RPMI8226 (cell line): Measurements from ENCODE around the gene DVL1.
"Not testable (repeated sequence)": the region's sequence is repeated elsewhere in the genome, so short reads cannot be mapped to it uniquely, and the experiment has no call there.

Source experiments
- DNase-seq: peaks from one replicate; pipeline ENCODE4 v3.0.0-alpha.2; 2015

The DVL1 gene

DNA sequence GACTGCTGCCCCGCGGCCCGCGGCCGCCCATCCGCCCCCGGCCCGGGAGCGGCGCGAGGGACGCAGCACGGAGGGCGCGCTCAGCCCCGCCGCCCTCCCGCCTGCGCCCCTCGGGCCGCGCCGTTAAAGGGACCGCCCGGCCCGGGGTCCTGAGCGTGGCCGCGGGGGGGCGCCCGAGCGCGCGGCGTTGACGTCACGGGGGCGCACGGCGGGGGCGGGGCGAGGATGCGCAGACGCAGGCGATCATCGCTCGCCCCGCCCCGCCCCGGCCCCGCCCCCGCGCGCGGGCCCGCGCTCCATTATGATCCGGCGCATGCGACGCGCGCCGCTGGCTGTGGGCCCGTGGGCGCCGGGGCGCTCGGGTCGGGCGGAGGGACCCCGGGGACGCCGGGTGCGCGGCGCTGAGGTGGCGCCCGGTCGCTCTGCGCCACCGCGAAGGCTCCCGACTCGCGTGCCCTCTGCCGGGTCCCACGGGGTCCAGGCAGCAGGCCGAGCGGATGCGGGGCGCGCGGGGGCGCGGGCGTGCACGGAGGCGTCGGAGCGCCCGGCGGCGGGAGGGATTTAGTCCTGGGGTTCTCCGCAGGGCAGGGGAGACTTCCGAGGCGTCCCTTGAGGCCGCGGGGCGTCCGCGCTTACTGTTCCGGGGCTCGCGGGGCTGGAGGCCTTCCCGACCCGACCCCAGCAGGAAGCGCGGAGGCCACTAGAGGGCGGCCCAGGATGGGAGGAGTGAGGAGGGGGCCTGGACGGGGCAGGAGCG is at the start of gene DVL1:
Gene DVL1 (minus strand): TSS at position 163 of the 757 bp plus-strand sequence. CDS start 353 bp downstream, outside the sequence.
- DNase-seq = peak; percentile 82

GRCh38 chr1:1398677-1399186 is 49.5 kb upstream of the DVL1 start:
- no peak for DNase-seq

GRCh38 chr1:1397839-1398523 is 48.8 kb upstream of the DVL1 start:
- peak; percentile 42 for DNase-seq

GRCh38 chr1:1395166-1395565 is 45.9 kb upstream of the DVL1 start:
- no peak for DNase-seq

DNA sequence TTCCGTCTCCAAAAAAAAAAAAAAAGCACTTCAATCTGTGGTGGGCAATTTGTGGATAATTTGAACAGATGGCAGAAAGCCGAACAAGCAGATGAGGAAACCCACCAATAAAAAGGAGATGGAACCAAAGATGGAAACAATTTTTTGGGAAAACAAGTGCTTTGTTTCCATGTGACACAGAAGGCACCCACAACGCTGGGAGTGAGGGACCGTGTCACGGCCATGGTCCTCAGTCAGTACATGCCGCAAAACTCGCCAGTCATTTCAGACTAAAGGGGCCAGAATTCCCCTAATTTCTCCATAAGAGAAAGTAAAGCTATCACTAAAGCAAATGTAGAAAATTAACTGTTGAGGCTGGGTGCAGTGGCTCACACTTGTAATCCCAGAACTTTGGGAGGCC is 44.9 kb upstream of the DVL1 start:
- DNase-seq = no peak

DNA sequence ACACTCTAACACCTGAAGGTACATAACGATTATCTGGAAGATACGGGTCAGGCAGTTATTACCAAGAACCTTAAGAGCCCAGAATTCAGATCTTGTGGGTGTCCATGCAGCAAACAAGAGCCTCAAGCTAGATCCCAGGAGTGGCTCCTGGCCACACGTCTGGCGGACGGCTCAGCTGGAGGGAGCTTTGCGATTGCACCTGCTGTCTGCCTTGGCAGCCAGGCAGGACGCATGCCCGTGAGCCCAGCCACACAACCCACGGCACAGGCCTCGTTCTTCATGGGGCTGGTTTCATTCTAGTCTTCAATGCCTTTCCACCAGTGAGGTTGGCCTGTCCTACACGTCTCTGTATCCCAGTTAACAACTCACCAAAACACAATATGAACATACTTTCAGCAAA is 44.2 kb upstream of the DVL1 start:
- no peak for DNase-seq

DNA sequence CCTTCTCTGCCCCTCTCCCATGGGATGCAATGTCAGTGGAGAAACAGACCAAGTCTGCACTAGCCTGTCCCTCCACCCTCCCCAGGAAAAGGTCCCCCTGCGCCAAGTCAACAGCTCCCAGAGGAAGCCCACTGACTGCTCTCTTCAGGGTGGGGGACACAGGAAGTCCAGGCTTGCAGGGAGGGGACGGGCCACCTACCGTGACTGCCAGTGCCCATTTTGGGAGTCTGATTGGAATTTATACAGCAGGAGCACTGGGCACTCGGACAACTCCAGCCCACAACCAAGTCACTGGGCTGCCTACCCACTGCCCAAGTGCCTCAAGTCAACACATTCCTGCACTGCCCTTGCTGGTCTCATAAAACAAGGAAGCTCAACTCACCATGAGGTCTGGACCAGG is 43.8 kb upstream of the DVL1 start:
- DNase-seq = no peak

- DNase-seq = no peak
These were observed 42.0 kb upstream of the DVL1 start for GRCh38 chr1:1391225-1391624.

- DNase-seq = no peak
These were observed 41.5 kb upstream of the DVL1 start for GRCh38 chr1:1390675-1391074.

- DNase-seq = no peak
These were observed 38.9 kb upstream of the DVL1 start for GRCh38 chr1:1388078-1388472.

DNA sequence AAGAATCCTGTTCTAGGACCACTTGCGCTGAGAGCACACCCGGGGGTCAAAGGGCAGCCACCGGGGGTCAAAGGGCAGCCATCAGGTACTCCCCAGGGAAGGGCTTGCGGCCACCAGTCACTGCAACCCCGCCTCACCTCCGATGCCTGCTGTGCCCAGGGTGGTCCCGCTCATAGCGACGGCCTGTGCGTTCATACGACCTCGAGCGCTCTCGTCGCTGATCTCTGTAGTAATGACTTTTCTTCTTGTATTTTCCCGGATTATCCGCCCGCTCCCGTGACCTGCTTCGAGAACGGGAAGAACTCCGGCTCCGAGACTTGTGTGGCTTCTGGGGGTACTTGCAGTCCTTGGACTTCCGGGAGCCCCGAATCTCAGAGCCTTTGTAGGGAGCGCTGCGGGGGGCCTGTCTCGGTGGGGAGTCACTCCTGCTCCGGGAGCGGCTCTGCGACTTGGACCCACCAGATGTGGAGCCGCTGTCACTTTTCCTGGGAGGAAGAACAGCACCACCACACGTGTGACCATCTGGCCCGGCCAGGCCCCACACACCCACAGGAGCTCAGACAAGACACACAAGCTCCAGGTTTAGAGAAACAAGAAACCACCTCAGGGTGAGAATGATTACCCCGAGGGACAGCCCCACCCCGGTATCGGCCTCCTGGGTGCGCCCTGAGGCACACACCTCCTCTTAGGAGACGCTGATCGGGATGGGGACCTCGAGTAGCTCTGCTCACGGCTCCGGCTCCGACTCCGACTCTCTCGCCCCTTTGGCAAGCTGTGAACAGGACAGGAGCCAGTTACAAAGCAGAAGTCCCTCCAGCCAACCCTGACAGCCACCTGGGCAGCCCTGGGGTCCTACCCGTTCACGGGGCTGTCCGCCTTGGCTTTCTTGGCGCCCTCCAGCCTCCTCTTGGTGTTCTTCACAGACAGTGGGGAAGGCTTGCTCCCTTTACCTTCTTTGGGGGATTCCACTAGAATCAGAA is 38.2 kb upstream of the DVL1 start:
- DNase-seq = no peak

GRCh38 chr1:1385931-1386330 is 36.7 kb upstream of the DVL1 start:
- DNase-seq = no peak

GRCh38 chr1:1385339-1385738 is 36.1 kb upstream of the DVL1 start:
- DNase-seq = not testable (repeated sequence)

DNA sequence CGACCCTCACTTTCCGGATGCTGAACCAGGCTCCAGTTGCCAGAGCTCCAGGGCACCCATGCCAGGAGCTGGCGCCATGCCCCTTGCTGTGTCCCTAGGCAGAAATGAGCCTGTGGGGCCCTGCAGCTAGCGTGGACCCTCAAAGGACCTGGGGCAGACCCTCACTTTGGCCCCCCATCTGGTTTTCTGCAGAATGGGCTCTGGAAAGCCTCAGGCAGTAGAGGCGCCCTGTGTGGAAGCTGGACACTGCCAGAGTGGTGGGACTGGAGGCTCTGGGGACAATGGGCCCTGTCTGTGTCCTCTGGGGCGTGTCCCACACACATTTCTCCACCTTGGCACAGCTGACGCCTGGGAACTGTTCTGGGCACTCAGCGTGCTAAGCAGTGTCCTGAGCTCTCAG is 32.1 kb upstream of the DVL1 start:
- DNase-seq = no peak

DNA sequence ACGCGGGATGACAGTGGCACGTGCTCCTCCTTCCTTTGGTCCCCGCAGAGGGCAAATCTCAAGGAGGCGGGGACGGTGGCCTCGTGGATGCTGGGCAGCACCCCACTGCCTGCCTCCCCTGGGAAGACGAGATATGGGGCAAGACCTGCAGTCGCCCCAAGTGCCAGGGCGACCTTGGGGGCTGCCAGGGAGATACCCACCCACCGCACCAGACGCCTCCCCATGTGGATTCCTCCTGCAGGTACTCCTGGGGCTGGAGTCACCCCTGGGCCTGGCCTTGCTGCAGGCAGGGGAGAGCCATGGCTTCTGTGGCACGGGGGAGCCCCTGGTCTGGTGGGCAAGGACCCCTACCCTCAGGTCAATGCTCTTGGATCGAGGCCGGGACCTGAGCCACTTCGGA is 31.6 kb upstream of the DVL1 start:
- DNase-seq = no peak

- DNase-seq = no peak
These were observed 28.5 kb upstream of the DVL1 start for GRCh38 chr1:1377540-1378205.

- no peak for DNase-seq
These were observed 27.5 kb upstream of the DVL1 start for GRCh38 chr1:1376551-1377226.

GRCh38 chr1:1374929-1375662 is 25.9 kb upstream of the DVL1 start, which contains the start of gene AURKAIP1:
Gene AURKAIP1, minus strand, starts transcription at chr1:1375207. Its CDS starts 451 bp downstream, at chr1:1374756.
- DNase-seq = peak; percentile 100

- DNase-seq = no peak
These were observed 25.3 kb upstream of the DVL1 start for GRCh38 chr1:1374589-1374928.

DNA sequence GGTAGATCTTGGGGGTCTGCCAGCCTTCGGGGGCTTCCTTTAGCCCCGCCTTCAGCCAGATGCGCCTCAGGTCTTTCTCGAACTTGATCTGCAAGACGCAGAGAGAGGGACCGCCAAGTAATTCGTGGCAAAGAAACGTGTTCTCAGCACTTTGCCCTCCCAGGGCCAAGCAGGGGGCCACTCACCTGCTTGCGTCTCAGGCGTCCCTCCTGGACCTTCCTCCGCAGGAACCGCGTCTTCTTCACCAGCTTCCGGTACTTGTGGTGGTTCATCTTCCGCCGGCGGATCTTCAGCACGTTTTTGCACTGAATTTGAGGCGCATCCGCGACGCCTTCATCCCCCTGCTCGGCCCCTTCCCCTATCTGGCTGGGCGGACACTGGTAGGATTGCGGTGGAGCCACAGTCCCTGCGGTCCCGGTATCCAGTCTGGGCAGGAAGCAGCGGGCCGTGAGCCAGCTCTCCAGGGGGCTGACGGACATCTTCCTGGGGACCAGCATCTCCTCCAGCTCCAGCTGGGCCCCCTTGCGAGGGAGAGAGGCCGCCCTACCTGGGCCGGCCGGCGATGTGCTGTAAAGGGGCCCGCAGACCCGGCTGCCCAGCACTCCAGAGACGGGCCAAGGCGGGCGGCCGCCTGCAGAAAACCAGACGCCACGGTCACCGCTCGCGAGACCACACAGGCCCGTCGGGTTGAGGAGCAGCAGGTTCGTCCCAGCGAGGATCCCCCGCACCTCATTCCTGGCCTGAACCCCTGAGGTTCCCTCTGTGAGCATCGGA is 24.8 kb upstream of the DVL1 start:
- no peak for DNase-seq
